HepG2 (cell line): ENCODE results near the gene IRF1. TPM values are rescaled to one million over a fixed set of nuclear protein-coding genes. Genes with fewer than 3 reads are reported as not detected.

Experiments
- ATAC-seq: fragments of 200-7000 bp; cut with Tn5 transposase; 3 replicates; pipeline ENCODE4 v1.9.1; 2020; ENCODE audit warnings: mild to moderate bottlenecking, moderate library complexity
- BruUV-seq: library from RNA; stranded (reverse); fragments of 400-500 nt; replicated peaks from 2 replicates; lab custom pipeline; 2021; lab: Mats Ljungman, UMichigan
- CTCF ChIA-PET: fragments of 300-600 bp; formaldehyde crosslinking; extraction: SDS; loops from one replicate; lab custom pipeline; 2021; ENCODE audit warnings: low total read pairs, inconsistent platforms, low intra/inter-chr PET ratio; lab: Yijun Ruan, JAX
- POLR2A ChIA-PET: fragments of 350-600 bp; sonication (Branson Sonifier 250); formaldehyde crosslinking; loops from one replicate; lab custom pipeline; 2020; ENCODE audit warnings: antibody characterized with exemption, inconsistent platforms; lab: Yijun Ruan, JAX
- DNase-seq: peaks from one replicate; pipeline ENCODE4 v3.0.0-alpha.2; 2015; ENCODE audit warnings: low spot score
- FAIRE-seq: peaks from 3 replicates; lab custom pipeline; 2011; peaks lifted over from hg19 to GRCh38; lab: Jason Lieb, UNC
- H2AFZ ChIP-seq: one replicate; pipeline ENCODE4 v1.6.1; 2011; ENCODE audit warnings: low read length, inconsistent platforms
- H3K27ac ChIP-seq: fragments of 300-600 bp; 3 replicates; pipeline ENCODE4 v1.8.0; 2011; ENCODE audit warnings: mixed run types, mild to moderate bottlenecking, mixed read lengths, low read length, inconsistent platforms; ENCODE audit not compliant: insufficient read depth; ENCODE audit errors: extremely low read length
- H3K27me3 ChIP-seq, 2 experiments: fragments of 200-600 bp in 1 of 2; 2 replicates in 1 of 2; 3 replicates in 1 of 2; pipeline versions ENCODE4 v1.6.0 to v1.8.0; 2011; ENCODE audit warnings: low read length in 2 of 2, mild to moderate bottlenecking in 2 of 2, moderate library complexity in 2 of 2, inconsistent platforms in 1 of 2; ENCODE audit not compliant: insufficient read depth in 2 of 2, control insufficient read depth in 1 of 2
- H3K36me3 ChIP-seq, 2 experiments: fragments of 200-600 bp in 1 of 2; replicated peaks in 1 of 2; 2 replicates in 1 of 2; 3 replicates in 1 of 2; pipeline versions ENCODE4 v1.5.1 to v1.8.0; 2011; ENCODE audit warnings: low read length in 2 of 2, inconsistent platforms in 1 of 2; ENCODE audit not compliant: insufficient read depth in 2 of 2, control insufficient read depth in 1 of 2
- H3K4me1 ChIP-seq: 2 replicates; pipeline ENCODE4 v1.5.1; 2012; ENCODE audit warnings: low read length, inconsistent platforms; ENCODE audit not compliant: insufficient read depth
- H3K4me2 ChIP-seq: 2 replicates; pipeline ENCODE4 v1.6.0; 2011; ENCODE audit warnings: low read depth, low read length, inconsistent platforms
- H3K4me3 ChIP-seq, 3 experiments: fragments of 200-600 bp in 1 of 3; sonication (generic), shearing (Covaris generic) in 1 of 3; replicated peaks in 1 of 3; 2 replicates each; pipeline ENCODE4 v1.5.1; 2011 to 2016; ENCODE audit warnings: low read length in 3 of 3, inconsistent platforms in 2 of 3, low read depth in 2 of 3, mild to moderate bottlenecking in 2 of 3, control low read depth in 1 of 3, mixed read lengths in 1 of 3; ENCODE audit not compliant: insufficient read depth in 1 of 3
- H3K79me2 ChIP-seq: one replicate; pipeline ENCODE4 v1.6.1; 2011; ENCODE audit warnings: low read length, inconsistent platforms; ENCODE audit not compliant: insufficient read depth
- H3K9ac ChIP-seq: 2 replicates; pipeline ENCODE4 v1.6.0; 2011; ENCODE audit warnings: mild to moderate bottlenecking, low read depth, low read length, inconsistent platforms; ENCODE audit not compliant: insufficient read depth
- H3K9me3 ChIP-seq: 2 replicates; pipeline ENCODE4 v1.5.1; 2012; ENCODE audit warnings: mild to moderate bottlenecking, low read length
- H4K20me1 ChIP-seq: 2 replicates; pipeline ENCODE4 v1.6.0; 2011; ENCODE audit warnings: inconsistent platforms, mild to moderate bottlenecking, low read length, moderate library complexity; ENCODE audit not compliant: insufficient read depth
- ELF1 ChIP-seq: sonication (generic); formaldehyde crosslinking; IDR thresholded peaks from 2 replicates; pipeline ENCODE4 v1.4.0; 2020; ENCODE audit warnings: missing genetic modification reagents
- ELF3 ChIP-seq: IDR thresholded peaks from 2 replicates; pipeline ENCODE4 v1.6.1; 2016; ENCODE audit warnings: missing genetic modification reagents, missing compliant biosample characterization
- HOXA5 ChIP-seq: sonication (generic); formaldehyde crosslinking; IDR thresholded peaks from 2 replicates; pipeline ENCODE4 v1.4.0; 2020; ENCODE audit warnings: missing genetic modification reagents
- MXD4 ChIP-seq: IDR thresholded peaks from 2 replicates; pipeline ENCODE4 v1.6.1; 2016; ENCODE audit warnings: mild to moderate bottlenecking, missing biosample characterization, missing genetic modification reagents
- POGZ ChIP-seq: sonication (generic); formaldehyde crosslinking; IDR thresholded peaks from 2 replicates; pipeline ENCODE4 v1.4.0; 2020; ENCODE audit warnings: mild to moderate bottlenecking, missing genetic modification reagents
- RCOR2 ChIP-seq: IDR thresholded peaks from 2 replicates; pipeline ENCODE4 v1.6.1; 2016; ENCODE audit warnings: missing biosample characterization, missing genetic modification reagents
- SAP130 ChIP-seq: IDR thresholded peaks from 2 replicates; pipeline ENCODE4 v1.6.1; 2016; ENCODE audit warnings: low read depth
- ZBTB10 ChIP-seq: sonication (generic); formaldehyde crosslinking; IDR thresholded peaks from 2 replicates; pipeline ENCODE4 v1.4.0; 2020; ENCODE audit warnings: missing genetic modification reagents, borderline replicate concordance
- ZC3H13 ChIP-seq: sonication (generic); formaldehyde crosslinking; IDR thresholded peaks from 2 replicates; pipeline ENCODE4 v1.8.1; 2023; ENCODE audit warnings: mild to moderate bottlenecking, missing genetic modification reagents, moderate library complexity
- ZNF350 ChIP-seq: sonication (generic); formaldehyde crosslinking; IDR thresholded peaks from 2 replicates; pipeline ENCODE4 v1.4.0; 2020; ENCODE audit warnings: mild to moderate bottlenecking, low read depth, missing genetic modification reagents, borderline replicate concordance
- ZNF543 ChIP-seq: sonication (generic); formaldehyde crosslinking; IDR thresholded peaks from 2 replicates; pipeline ENCODE4 v1.4.0; 2020; ENCODE audit warnings: mild to moderate bottlenecking, missing genetic modification reagents
- ZNF556 ChIP-seq: sonication (generic); formaldehyde crosslinking; IDR thresholded peaks from 2 replicates; pipeline ENCODE4 v1.4.0; 2020; ENCODE audit warnings: mild to moderate bottlenecking, missing genetic modification reagents, borderline replicate concordance
- ZNF776 ChIP-seq: sonication (generic); formaldehyde crosslinking; IDR thresholded peaks from 2 replicates; pipeline ENCODE4 v1.4.0; 2020; ENCODE audit warnings: mild to moderate bottlenecking, missing genetic modification reagents
- WGBS: methylation state at CpG from one replicate; pipeline ENCODE4 v1.1.6; 2017; ENCODE audit warnings: low lambda C conversion rate; 5-methylcytosine and 5-hydroxymethylcytosine counted together
- in situ Hi-C: cut with HindIII; loops from 2 replicates; pipeline ENCODE4 v1.10.0; 2017; ENCODE audit warnings: low pct_unique_long_range_greater_than_20kb; ENCODE audit not compliant: extremely low pct_ligation_motif_present
- intact Hi-C: fragments of 100-400 bp; cut with micrococcal nuclease; formaldehyde crosslinking; loops from one replicate; pipeline ENCODE4 v1.10.0; 2022; ENCODE audit not compliant: unreplicated experiment
- polyA plus RNA-seq, 8 experiments: library from polyadenylated mRNA; depleted of rRNA in 3 of 8; stranded (reverse) in 7 of 8; unstranded in 1 of 8; fragments of >200 nt; fragmentation: Illumina TruSeq in 4 of 8; extraction: Trizol in 4 of 8; gene quantifications; 2 replicates each; pipeline versions ENCODE4 v1.2.1 to v1.2.3, GENCODE V29; 2011 to 2016; ENCODE audit warnings: low read depth in 4 of 8, missing spikeins in 1 of 8, mixed read lengths in 1 of 8; ENCODE audit not compliant: insufficient read depth in 1 of 8
- total RNA-seq, 5 experiments: library from RNA; depleted of rRNA; stranded (reverse); fragments of >200 nt; fragmentation: Illumina TruSeq; extraction: Trizol; gene quantifications; 2 replicates each; pipeline ENCODE4 v1.2.3, GENCODE V29; 2016; ENCODE audit warnings: low read depth in 1 of 5
- TF ChIP-seq, protein P1 (sequence below): sonication (generic); formaldehyde crosslinking; IDR thresholded peaks from 2 replicates; pipeline ENCODE4 v1.5.1; 2020; ENCODE audit warnings: missing genetic modification reagents, mild to moderate bottlenecking, borderline replicate concordance

The IRF1 gene
- total and polyA plus RNA-seq, 2 of the 13 experiments (the other 11 are each of a cell fraction or from before 2014, with no cell fraction given), result 4.1 to 8.8 TPM

- Histone ChIP-seq H3K4me3 (no peak overlapping the region), H3K4me2 (no peak overlapping the region), H3K9me3 (no peaks in the 10 kb centered on the region), H3K79me2 (no peaks in the 10 kb centered on the region), H3K27ac (no peak overlapping the region), H3K4me1 (peaks cover 98% of the 10 kb centered on the region), H4K20me1 (no peaks in the 10 kb centered on the region), H3K36me3 (no peaks in the 10 kb centered on the region), H3K9ac (no peak overlapping the region), H2AFZ (no peak overlapping the region), H3K27me3 (no peaks in the 10 kb centered on the region)
- intact Hi-C loops (no loop called here), in situ Hi-C loops (no loop called here)
- BruUV-seq, result no TSS peak
- ATAC-seq, result no peak
- ChIA-PET CTCF (no interaction called here), POLR2A (interaction anchor here (1.0 to 1.7 kb wide), 3 partner anchors 10 to 38 kb away, joined by 3 to 12 read pairs (median 10); no protein-coding TSS in a partner anchor)
- no peak for DNase-seq
- 89% methylated on average over 10 of the region's 10 CpGs for WGBS
- no peak for FAIRE-seq
- TF ChIP-seq RCOR2 (no peak), ELF3 (CRISPR knock-in tag) (no peak), ZNF776 (CRISPR knock-in tag) (no peak), POGZ (CRISPR knock-in tag) (no peak), MXD4 (CRISPR knock-in tag) (no peak), ZC3H13 (CRISPR knock-in tag) (no peak), ELF1 (no peak), ZBTB10 (CRISPR knock-in tag) (no peak), ZNF350 (CRISPR knock-in tag) (no peak), ZNF543 (no peak), ZNF556 (CRISPR knock-in tag) (no peak), HOXA5 (CRISPR knock-in tag) (no peak), SAP130 (CRISPR knock-in tag) (no peak)
- TF ChIP-seq, protein P1, sequence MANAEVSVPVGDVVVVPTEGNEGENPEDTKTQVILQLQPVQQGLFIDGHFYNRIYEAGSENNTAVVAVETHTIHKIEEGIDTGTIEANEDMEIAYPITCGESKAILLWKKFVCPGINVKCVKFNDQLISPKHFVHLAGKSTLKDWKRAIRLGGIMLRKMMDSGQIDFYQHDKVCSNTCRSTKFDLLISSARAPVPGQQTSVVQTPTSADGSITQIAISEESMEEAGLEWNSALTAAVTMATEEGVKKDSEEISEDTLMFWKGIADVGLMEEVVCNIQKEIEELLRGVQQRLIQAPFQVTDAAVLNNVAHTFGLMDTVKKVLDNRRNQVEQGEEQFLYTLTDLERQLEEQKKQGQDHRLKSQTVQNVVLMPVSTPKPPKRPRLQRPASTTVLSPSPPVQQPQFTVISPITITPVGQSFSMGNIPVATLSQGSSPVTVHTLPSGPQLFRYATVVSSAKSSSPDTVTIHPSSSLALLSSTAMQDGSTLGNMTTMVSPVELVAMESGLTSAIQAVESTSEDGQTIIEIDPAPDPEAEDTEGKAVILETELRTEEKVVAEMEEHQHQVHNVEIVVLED (CRISPR knock-in tag), result no peak
Observed at GRCh38 chr5:132465059-132465707, 25.4 kb downstream of the IRF1 start.
